ENCODE results near the gene AFF3. TPM values are rescaled to one million over a fixed set of nuclear protein-coding genes. Genes with fewer than 3 reads are reported as not detected.

AFF3 gene
- total RNA-seq, 1 experiment from 2014 or later, result 0.61 TPM

DNA sequence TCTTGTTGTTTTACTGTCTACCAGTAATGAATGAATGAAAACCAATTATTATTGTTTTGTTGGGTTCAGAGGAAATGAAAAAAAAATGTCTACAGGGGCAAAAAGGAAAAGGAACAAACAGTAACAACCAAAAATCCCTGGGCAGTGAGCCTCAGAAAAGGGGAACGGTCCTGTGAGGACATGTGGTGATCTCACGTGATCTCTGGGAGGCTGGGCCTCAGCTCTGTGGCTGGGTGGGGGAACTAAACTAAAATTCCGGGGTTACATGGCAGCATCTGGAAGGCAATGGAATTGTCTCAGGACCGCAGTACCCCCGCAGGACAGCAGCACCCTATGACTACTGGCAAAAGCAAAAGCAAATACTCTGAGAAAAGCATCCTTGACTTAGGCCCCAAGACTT, 80.1 kb downstream of the AFF3 start:
- Histone ChIP-seq H3K4me3 (replicated peaks in 1 of 2; ENCODE audit: low read depth in 1 of 2, low read length in 2 of 2) (no peak overlapping the region), H3K9me2 (ENCODE audit: insufficient read depth) (no peaks in the 10 kb centered on the region), H3K27ac (ENCODE audit: low read depth, low read length) (no peak overlapping the region), H3K9me3 (ENCODE audit: control insufficient read depth in 1 of 2, insufficient read depth in 1 of 2, low read depth in 1 of 2, low read length in 2 of 2) (no peaks in the 10 kb centered on the region), H3K4me1 (ENCODE audit: control insufficient read depth in 1 of 2, insufficient read depth in 2 of 2, low read length in 2 of 2) (no peaks in the 10 kb centered on the region), H3K27me3 (ENCODE audit: insufficient read depth, low read length) (peaks cover 28% of the 10 kb centered on the region), H2AFZ (ENCODE audit: low read depth, low read length, poor library complexity, severe bottlenecking) (no peak overlapping the region), H3K36me3 (ENCODE audit: control insufficient read depth in 1 of 2, insufficient read depth in 2 of 2, low read length in 2 of 2) (no peaks in the 10 kb centered on the region), H3K4me2 (ENCODE audit: low read length) (no peak overlapping the region), H4K20me1 (ENCODE audit: insufficient read depth) (no peaks in the 10 kb centered on the region), H3K9ac (ENCODE audit: low read length) (no peak overlapping the region), H3K79me2 (ENCODE audit: insufficient read depth, low read length) (no peaks in the 10 kb centered on the region)
- intact Hi-C loops (cut with micrococcal nuclease), result no loop called here
- no TSS peak for BruUV-seq (replicated peaks)
- DNase-seq (ENCODE audit: low read depth, low spot score) (no peak), ATAC-seq (no peak)
- TF ChIP-seq ELF1 (IDR thresholded peaks at IDR 0.05; ENCODE audit: borderline replicate concordance, low read depth) (no peak), POLR2AphosphoS5 (IDR thresholded peaks at IDR 0.05; ENCODE audit: low read depth, low read length) (no peak), SP1 (IDR thresholded peaks at IDR 0.05; ENCODE audit: low read depth) (no peak)
- ChIA-PET RAD21 (ENCODE audit: low non-redundant PET in 1 of 2, low total read pairs in 2 of 2, uncharacterized antibody in 2 of 2, unreplicated experiment in 2 of 2) (no interaction called here), POLR2A (no interaction called here), CTCF (no interaction called here)

DNA sequence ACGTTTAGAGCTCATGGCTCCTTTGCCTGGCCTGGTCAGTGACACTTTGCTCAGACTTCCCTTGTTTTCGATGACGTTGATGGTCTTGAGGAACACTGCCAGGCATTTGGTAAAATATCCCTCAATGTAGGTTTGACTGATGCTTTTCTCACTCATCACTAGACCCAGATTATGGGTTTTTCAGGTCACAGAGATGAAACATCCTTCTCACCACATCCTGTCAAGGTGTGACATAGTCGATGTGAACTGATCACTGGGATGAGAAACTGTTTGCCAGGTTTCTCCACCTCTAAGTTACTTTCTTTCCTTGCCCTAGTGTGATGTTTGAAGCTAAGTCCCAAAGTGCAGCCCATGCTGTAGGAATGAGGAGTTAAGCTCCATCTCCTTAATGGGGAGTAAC, 81.5 kb downstream of the AFF3 start:
- ChIA-PET CTCF (no interaction called here), POLR2A (no interaction called here), RAD21 (ENCODE audit: low non-redundant PET in 1 of 2, low total read pairs in 2 of 2, uncharacterized antibody in 2 of 2, unreplicated experiment in 2 of 2) (no interaction called here)
- H3K4me2 ChIP-seq (ENCODE audit: low read length), result no peak overlapping the region
- peaks cover 14% of the 10 kb centered on the region for H3K27me3 ChIP-seq (ENCODE audit: insufficient read depth, low read length)
- no peak for DNase-seq (ENCODE audit: low read depth, low spot score)
- H2AFZ ChIP-seq (ENCODE audit: low read depth, low read length, poor library complexity, severe bottlenecking), result no peak overlapping the region
- no TSS peak for BruUV-seq (replicated peaks)
- no peaks in the 10 kb centered on the region for H3K36me3 ChIP-seq (ENCODE audit: control insufficient read depth in 1 of 2, insufficient read depth in 2 of 2, low read length in 2 of 2)
- ATAC-seq, result no peak
- H3K4me3 ChIP-seq (replicated peaks in 1 of 2; ENCODE audit: low read depth in 1 of 2, low read length in 2 of 2), result no peak overlapping the region
- H3K9me2 ChIP-seq (ENCODE audit: insufficient read depth), result no peaks in the 10 kb centered on the region
- H3K9me3 ChIP-seq (ENCODE audit: control insufficient read depth in 1 of 2, insufficient read depth in 1 of 2, low read depth in 1 of 2, low read length in 2 of 2), result no peaks in the 10 kb centered on the region
- no peak overlapping the region for H3K9ac ChIP-seq (ENCODE audit: low read length)
- no peaks in the 10 kb centered on the region for H3K79me2 ChIP-seq (ENCODE audit: insufficient read depth, low read length)
- no peaks in the 10 kb centered on the region for H3K4me1 ChIP-seq (ENCODE audit: control insufficient read depth in 1 of 2, insufficient read depth in 2 of 2, low read length in 2 of 2)
- no peaks in the 10 kb centered on the region for H4K20me1 ChIP-seq (ENCODE audit: insufficient read depth)
- no peak overlapping the region for H3K27ac ChIP-seq (ENCODE audit: low read depth, low read length)
- intact Hi-C loops (cut with micrococcal nuclease), result no loop called here
- TF ChIP-seq ELF1 (IDR thresholded peaks at IDR 0.05; ENCODE audit: borderline replicate concordance, low read depth) (no peak), SP1 (IDR thresholded peaks at IDR 0.05; ENCODE audit: low read depth) (no peak), EZH2 (IDR thresholded peaks at IDR 0.05) (no peak), POLR2A (IDR thresholded peaks at IDR 0.05; ENCODE audit: borderline replicate concordance, extremely low read depth, insufficient read depth, insufficient read length) (no peak), TCF7L2 (IDR thresholded peaks at IDR 0.05; ENCODE audit: borderline replicate concordance, extremely low read depth, insufficient read depth, insufficient read length) (no peak), JUND (IDR thresholded peaks at IDR 0.05) (no peak), EGR1 (IDR thresholded peaks at IDR 0.05; ENCODE audit: low read depth) (no peak), FOSL1 (IDR thresholded peaks at IDR 0.05; ENCODE audit: low read depth) (no peak), POLR2AphosphoS5 (IDR thresholded peaks at IDR 0.05; ENCODE audit: low read depth, low read length) (no peak)
- TF ChIP-seq, protein P1, sequence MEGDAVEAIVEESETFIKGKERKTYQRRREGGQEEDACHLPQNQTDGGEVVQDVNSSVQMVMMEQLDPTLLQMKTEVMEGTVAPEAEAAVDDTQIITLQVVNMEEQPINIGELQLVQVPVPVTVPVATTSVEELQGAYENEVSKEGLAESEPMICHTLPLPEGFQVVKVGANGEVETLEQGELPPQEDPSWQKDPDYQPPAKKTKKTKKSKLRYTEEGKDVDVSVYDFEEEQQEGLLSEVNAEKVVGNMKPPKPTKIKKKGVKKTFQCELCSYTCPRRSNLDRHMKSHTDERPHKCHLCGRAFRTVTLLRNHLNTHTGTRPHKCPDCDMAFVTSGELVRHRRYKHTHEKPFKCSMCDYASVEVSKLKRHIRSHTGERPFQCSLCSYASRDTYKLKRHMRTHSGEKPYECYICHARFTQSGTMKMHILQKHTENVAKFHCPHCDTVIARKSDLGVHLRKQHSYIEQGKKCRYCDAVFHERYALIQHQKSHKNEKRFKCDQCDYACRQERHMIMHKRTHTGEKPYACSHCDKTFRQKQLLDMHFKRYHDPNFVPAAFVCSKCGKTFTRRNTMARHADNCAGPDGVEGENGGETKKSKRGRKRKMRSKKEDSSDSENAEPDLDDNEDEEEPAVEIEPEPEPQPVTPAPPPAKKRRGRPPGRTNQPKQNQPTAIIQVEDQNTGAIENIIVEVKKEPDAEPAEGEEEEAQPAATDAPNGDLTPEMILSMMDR (IDR thresholded peaks at IDR 0.05 in 2 of 3, conservative IDR thresholded peaks at IDR 0.05 in 1 of 3; ENCODE audit: borderline replicate concordance in 1 of 3, insufficient read depth in 1 of 3, low read depth in 2 of 3, low read length in 2 of 3), result no peak
- TF ChIP-seq, protein P2, sequence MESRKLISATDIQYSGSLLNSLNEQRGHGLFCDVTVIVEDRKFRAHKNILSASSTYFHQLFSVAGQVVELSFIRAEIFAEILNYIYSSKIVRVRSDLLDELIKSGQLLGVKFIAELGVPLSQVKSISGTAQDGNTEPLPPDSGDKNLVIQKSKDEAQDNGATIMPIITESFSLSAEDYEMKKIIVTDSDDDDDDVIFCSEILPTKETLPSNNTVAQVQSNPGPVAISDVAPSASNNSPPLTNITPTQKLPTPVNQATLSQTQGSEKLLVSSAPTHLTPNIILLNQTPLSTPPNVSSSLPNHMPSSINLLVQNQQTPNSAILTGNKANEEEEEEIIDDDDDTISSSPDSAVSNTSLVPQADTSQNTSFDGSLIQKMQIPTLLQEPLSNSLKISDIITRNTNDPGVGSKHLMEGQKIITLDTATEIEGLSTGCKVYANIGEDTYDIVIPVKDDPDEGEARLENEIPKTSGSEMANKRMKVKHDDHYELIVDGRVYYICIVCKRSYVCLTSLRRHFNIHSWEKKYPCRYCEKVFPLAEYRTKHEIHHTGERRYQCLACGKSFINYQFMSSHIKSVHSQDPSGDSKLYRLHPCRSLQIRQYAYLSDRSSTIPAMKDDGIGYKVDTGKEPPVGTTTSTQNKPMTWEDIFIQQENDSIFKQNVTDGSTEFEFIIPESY (IDR thresholded peaks at IDR 0.05; ENCODE audit: extremely low read depth, insufficient replicate concordance, low read length), result no peak
- TF ChIP-seq, protein P3, sequence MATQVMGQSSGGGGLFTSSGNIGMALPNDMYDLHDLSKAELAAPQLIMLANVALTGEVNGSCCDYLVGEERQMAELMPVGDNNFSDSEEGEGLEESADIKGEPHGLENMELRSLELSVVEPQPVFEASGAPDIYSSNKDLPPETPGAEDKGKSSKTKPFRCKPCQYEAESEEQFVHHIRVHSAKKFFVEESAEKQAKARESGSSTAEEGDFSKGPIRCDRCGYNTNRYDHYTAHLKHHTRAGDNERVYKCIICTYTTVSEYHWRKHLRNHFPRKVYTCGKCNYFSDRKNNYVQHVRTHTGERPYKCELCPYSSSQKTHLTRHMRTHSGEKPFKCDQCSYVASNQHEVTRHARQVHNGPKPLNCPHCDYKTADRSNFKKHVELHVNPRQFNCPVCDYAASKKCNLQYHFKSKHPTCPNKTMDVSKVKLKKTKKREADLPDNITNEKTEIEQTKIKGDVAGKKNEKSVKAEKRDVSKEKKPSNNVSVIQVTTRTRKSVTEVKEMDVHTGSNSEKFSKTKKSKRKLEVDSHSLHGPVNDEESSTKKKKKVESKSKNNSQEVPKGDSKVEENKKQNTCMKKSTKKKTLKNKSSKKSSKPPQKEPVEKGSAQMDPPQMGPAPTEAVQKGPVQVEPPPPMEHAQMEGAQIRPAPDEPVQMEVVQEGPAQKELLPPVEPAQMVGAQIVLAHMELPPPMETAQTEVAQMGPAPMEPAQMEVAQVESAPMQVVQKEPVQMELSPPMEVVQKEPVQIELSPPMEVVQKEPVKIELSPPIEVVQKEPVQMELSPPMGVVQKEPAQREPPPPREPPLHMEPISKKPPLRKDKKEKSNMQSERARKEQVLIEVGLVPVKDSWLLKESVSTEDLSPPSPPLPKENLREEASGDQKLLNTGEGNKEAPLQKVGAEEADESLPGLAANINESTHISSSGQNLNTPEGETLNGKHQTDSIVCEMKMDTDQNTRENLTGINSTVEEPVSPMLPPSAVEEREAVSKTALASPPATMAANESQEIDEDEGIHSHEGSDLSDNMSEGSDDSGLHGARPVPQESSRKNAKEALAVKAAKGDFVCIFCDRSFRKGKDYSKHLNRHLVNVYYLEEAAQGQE (IDR thresholded peaks at IDR 0.05; ENCODE audit: low read depth), result no peak
- TF ChIP-seq, protein P4, sequence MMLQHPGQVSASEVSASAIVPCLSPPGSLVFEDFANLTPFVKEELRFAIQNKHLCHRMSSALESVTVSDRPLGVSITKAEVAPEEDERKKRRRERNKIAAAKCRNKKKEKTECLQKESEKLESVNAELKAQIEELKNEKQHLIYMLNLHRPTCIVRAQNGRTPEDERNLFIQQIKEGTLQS (IDR thresholded peaks at IDR 0.05), result no peak

Measured in HCT116 (cell line).